Melanocyte of skin (primary cell): Measurements from ENCODE around the gene OLA1. TPM values are rescaled to one million over a fixed set of nuclear protein-coding genes. Genes with fewer than 3 reads are reported as not detected.

Experiments used
- small RNA-seq, 2 donors: library from RNA; depleted of rRNA; stranded (forward); fragments of <200 nt; gene quantifications; one replicate each; pipeline ENCODE3, GENCODE V24; 2012
- total RNA-seq, 2 donors: library from RNA; depleted of rRNA; stranded (reverse); fragments of >200 nt; gene quantifications; 2 replicates each; pipeline ENCODE4 v1.2.3, GENCODE V29; 2012

OLA1 gene
- total RNA-seq, result 10 to 100 TPM; 42.0 to 83.6 TPM

GRCh38 chr2:174248187-174248997 is at the start of gene OLA1:
OLA1 (minus strand) TSS chr2:174248532; CDS start chr2:174246815, 1,717 bp downstream.

Small RNA genes within 50 kb of the gene (small RNA-seq; reads per million reads assigned to genes)
- 0 reads per million in 2 donors for gene RF00019

Other genes with a start within 250 kb of the OLA1 start
- not detected for gene SP9, start 86.4 kb upstream of the OLA1 start, total RNA-seq
- 10 to 100 TPM; 17.0 to 18.6 TPM for gene SCRN3, start 147.2 kb upstream of the OLA1 start, total RNA-seq
- gene GPR155, start 238.5 kb upstream of the OLA1 start, total RNA-seq, result 10 to 100 TPM; 30.3 to 67.1 TPM